ENCODE measurements around the gene HCAR2.
"Not testable (repeated sequence)": the region's sequence is repeated elsewhere in the genome, so short reads cannot be mapped to it uniquely, and the experiment has no call there.

The HCAR2 gene

GRCh38 chr12:122716658-122717057 is 13.5 kb upstream of the HCAR2 start, which contains the start of gene HCAR3:
HCAR3 (minus strand) TSS chr12:122716811; CDS start chr12:122716737, 74 bp downstream.
- DNase-seq (ENCODE audit: low read depth) = not testable (repeated sequence)

- DNase-seq (ENCODE audit: low read depth) = not testable (repeated sequence)
These were observed 12.1 kb upstream of the HCAR2 start for GRCh38 chr12:122715211-122715610.

GRCh38 chr12:122713491-122714188 is 10.5 kb upstream of the HCAR2 start:
- not testable (repeated sequence) for DNase-seq (ENCODE audit: low read depth)

GRCh38 chr12:122711266-122711665 is 8.1 kb upstream of the HCAR2 start:
- DNase-seq (ENCODE audit: low read depth) = not testable (repeated sequence)

GRCh38 chr12:122710341-122710740 is 7.2 kb upstream of the HCAR2 start:
- not testable (repeated sequence) for DNase-seq (ENCODE audit: low read depth)

GRCh38 chr12:122709287-122709686 is 6.1 kb upstream of the HCAR2 start:
- not testable (repeated sequence) for DNase-seq (ENCODE audit: low read depth)

- not testable (repeated sequence) for DNase-seq (ENCODE audit: low read depth)
These were observed 684 bp upstream of the HCAR2 start for GRCh38 chr12:122703841-122704240.

- DNase-seq (ENCODE audit: low read depth) = not testable (repeated sequence)
These were observed 1.7 kb downstream of the HCAR2 start for GRCh38 chr12:122701481-122701880.

- not testable (repeated sequence) for DNase-seq (ENCODE audit: low read depth)
These were observed 3.0 kb downstream of the HCAR2 start for GRCh38 chr12:122700038-122700710.

GRCh38 chr12:122696922-122697321 is 6.2 kb downstream of the HCAR2 start:
- DNase-seq (ENCODE audit: low read depth) = not testable (repeated sequence)

GRCh38 chr12:122691566-122691965 is 11.6 kb downstream of the HCAR2 start:
- DNase-seq (ENCODE audit: low read depth) = no peak

- DNase-seq (ENCODE audit: low read depth) = no peak
These were observed 14.9 kb downstream of the HCAR2 start for GRCh38 chr12:122688291-122688690.

GRCh38 chr12:122687086-122687485 is 16.1 kb downstream of the HCAR2 start:
- DNase-seq (ENCODE audit: low read depth) = no peak

GRCh38 chr12:122686538-122686937 is 16.6 kb downstream of the HCAR2 start:
- DNase-seq (ENCODE audit: low read depth) = no peak

- DNase-seq (ENCODE audit: low read depth) = no peak
These were observed 18.8 kb downstream of the HCAR2 start for GRCh38 chr12:122684297-122684813.

- no peak for DNase-seq (ENCODE audit: low read depth)
These were observed 21.3 kb downstream of the HCAR2 start for GRCh38 chr12:122681814-122682213.

GRCh38 chr12:122680989-122681388 is 22.2 kb downstream of the HCAR2 start:
- DNase-seq (ENCODE audit: low read depth) = not testable (repeated sequence)

- not testable (repeated sequence) for DNase-seq (ENCODE audit: low read depth)
These were observed 26.4 kb downstream of the HCAR2 start for GRCh38 chr12:122676781-122677180.

GRCh38 chr12:122676015-122676414 is 27.1 kb downstream of the HCAR2 start:
- DNase-seq (ENCODE audit: low read depth) = not testable (repeated sequence)

GRCh38 chr12:122672515-122672914 is 30.6 kb downstream of the HCAR2 start:
- DNase-seq (ENCODE audit: low read depth) = no peak

GRCh38 chr12:122669397-122670070 is 33.6 kb downstream of the HCAR2 start:
- DNase-seq (ENCODE audit: low read depth) = no peak

- DNase-seq (ENCODE audit: low read depth) = no peak
These were observed 34.9 kb downstream of the HCAR2 start for GRCh38 chr12:122668268-122668667.

GRCh38 chr12:122665759-122666158 is 37.4 kb downstream of the HCAR2 start:
- no peak for DNase-seq (ENCODE audit: low read depth)

Data from activated T-cell treated with anti-CD3 and anti-CD28 coated beads for 1 hour (primary cell).